SK-N-SH (cell line): Measurements from ENCODE around the gene MRGPRE. TPM values are rescaled to one million over a fixed set of nuclear protein-coding genes. Genes with fewer than 3 reads are reported as not detected.

Experiments used
- CTCF ChIA-PET: fragments of 300-600, 350-600 bp; formaldehyde crosslinking; extraction: SDS; loops from one replicate; lab custom pipeline; 2021; lab: Yijun Ruan, JAX
- POLR2A ChIA-PET: fragments of 350-600 bp; sonication (Branson Sonifier 250); formaldehyde crosslinking; extraction: SDS; loops from one replicate; lab custom pipeline; 2020; ENCODE audit warnings: antibody characterized with exemption, inconsistent platforms; lab: Yijun Ruan, JAX
- DNase-seq: peaks from one replicate; pipeline ENCODE4 v3.0.0; 2012
- H2AFZ ChIP-seq: fragments of 200-600 bp; sonication (generic); 2 replicates; pipeline ENCODE4 v1.8.1; 2016; ENCODE audit warnings: antibody characterized with exemption, mild to moderate bottlenecking, low read depth
- H3F3A ChIP-seq: fragments of 200-600 bp; sonication (generic); replicated peaks from 2 replicates; pipeline ENCODE3; 2016; ENCODE audit warnings: antibody characterized with exemption, mild to moderate bottlenecking; ENCODE audit not compliant: insufficient read depth
- H3K27ac ChIP-seq, 2 experiments: fragments of 200-500 bp in 1 of 2; fragments of 200-600 bp in 1 of 2; sonication (Bioruptor generic) in 1 of 2; sonication (generic), shearing (Covaris generic) in 1 of 2; 2 replicates each; pipeline versions ENCODE4 v1.5.1 to v1.6.1; 2014 to 2016; ENCODE audit warnings: low read depth in 2 of 2, inconsistent platforms in 1 of 2, low read length in 1 of 2, mild to moderate bottlenecking in 1 of 2, mixed read lengths in 1 of 2
- H3K27me3 ChIP-seq: fragments of 200-600 bp; sonication (generic), shearing (Covaris generic); 2 replicates; pipeline ENCODE4 v1.6.1; 2016; ENCODE audit warnings: mixed run types; ENCODE audit not compliant: insufficient read depth
- H3K36me3 ChIP-seq, 2 experiments: fragments of 200-500 bp in 1 of 2; fragments of 200-600 bp in 1 of 2; sonication (Bioruptor generic) in 1 of 2; sonication (generic) in 1 of 2; replicated peaks in 1 of 2; 2 replicates each; pipeline versions ENCODE3 to v1.5.1; 2014 to 2016; ENCODE audit warnings: low read length in 1 of 2, mild to moderate bottlenecking in 1 of 2; ENCODE audit not compliant: insufficient read depth in 2 of 2, control insufficient read depth in 1 of 2
- H3K4me1 ChIP-seq, 2 experiments: fragments of 200-500 bp in 1 of 2; fragments of 200-600 bp in 1 of 2; sonication (Bioruptor generic) in 1 of 2; sonication (generic), shearing (Covaris generic) in 1 of 2; 2 replicates each; pipeline versions ENCODE4 v1.5.1 to v1.6.1; 2014 to 2016; ENCODE audit warnings: low read depth in 1 of 2, low read length in 1 of 2, mixed run types in 1 of 2; ENCODE audit not compliant: insufficient read depth in 2 of 2, control insufficient read depth in 1 of 2
- H3K4me2 ChIP-seq: fragments of 200-600 bp; sonication (generic), shearing (Covaris generic); 2 replicates; pipeline ENCODE4 v1.6.1; 2017; ENCODE audit warnings: mixed run types
- H3K4me3 ChIP-seq, 2 experiments: fragments of 200-500 bp in 1 of 2; fragments of 200-600 bp in 1 of 2; sonication (Bioruptor generic) in 1 of 2; sonication (generic), shearing (Covaris generic) in 1 of 2; 2 replicates each; pipeline versions ENCODE4 v1.5.1 to v1.8.1; 2014 to 2016; ENCODE audit warnings: low read depth in 2 of 2, inconsistent platforms in 1 of 2, low read length in 1 of 2, mild to moderate bottlenecking in 1 of 2, mixed read lengths in 1 of 2, moderate library complexity in 1 of 2
- H3K79me2 ChIP-seq: fragments of 200-600 bp; sonication (generic); 2 replicates; pipeline ENCODE4 v1.8.1; 2017; ENCODE audit warnings: mild to moderate bottlenecking; ENCODE audit not compliant: insufficient read depth
- H3K9ac ChIP-seq: fragments of 200-600 bp; sonication (generic); 2 replicates; pipeline ENCODE4 v1.6.1; 2017; ENCODE audit warnings: mixed run types
- H3K9me2 ChIP-seq: fragments of 200-600 bp; sonication (generic); 2 replicates; pipeline ENCODE4 v1.6.1; 2017; ENCODE audit warnings: mixed run types
- H3K9me3 ChIP-seq: fragments of 200-600 bp; sonication (generic); 2 replicates; pipeline ENCODE4 v1.6.1; 2017; ENCODE audit warnings: mixed run types, mild to moderate bottlenecking, moderate library complexity
- H4K20me1 ChIP-seq: fragments of 200-600 bp; sonication (generic); 2 replicates; pipeline ENCODE4 v1.6.1; 2017; ENCODE audit warnings: mild to moderate bottlenecking, mixed run types; ENCODE audit not compliant: insufficient read depth
- CHD2 ChIP-seq: fragments of 150-350 bp; IDR thresholded peaks from 2 replicates; pipeline ENCODE4 v1.6.1; 2018; ENCODE audit warnings: low read length; ENCODE audit not compliant: partially characterized antibody
- ELF1 ChIP-seq: IDR thresholded peaks from 2 replicates; pipeline ENCODE4 v1.4.0; 2012
- EP300 ChIP-seq, 2 experiments: IDR thresholded peaks; 2 replicates each; pipeline versions ENCODE4 v1.4.0 to v1.6.1; 2012; ENCODE audit warnings: borderline replicate concordance in 1 of 2, low read depth in 1 of 2, low read length in 1 of 2
- EZH2phosphoT487 ChIP-seq: fragments of 200-600 bp; sonication (generic); IDR thresholded peaks from 2 replicates; pipeline ENCODE4 v1.6.1; 2017; ENCODE audit warnings: low read depth, mixed run types, mild to moderate bottlenecking, antibody characterized with exemption, moderate library complexity, borderline replicate concordance
- FOSL2 ChIP-seq: IDR thresholded peaks from 2 replicates; pipeline ENCODE4 v1.4.0; 2012; ENCODE audit warnings: low read depth, mild to moderate bottlenecking, moderate library complexity, borderline replicate concordance
- GATA2 ChIP-seq: sonication (generic); formaldehyde crosslinking; IDR thresholded peaks from 2 replicates; pipeline ENCODE4 v1.5.0; 2020; ENCODE audit warnings: mild to moderate bottlenecking, missing genetic modification reagents
- JUND ChIP-seq: IDR thresholded peaks from 2 replicates; pipeline ENCODE4 v1.4.0; 2012
- NFIC ChIP-seq: IDR thresholded peaks from 2 replicates; pipeline ENCODE4 v1.4.0; 2012; ENCODE audit warnings: borderline replicate concordance
- POLR2AphosphoS5 ChIP-seq: IDR thresholded peaks from 2 replicates; pipeline ENCODE4 v1.6.1; 2012; ENCODE audit warnings: low read depth, low read length
- RAD21 ChIP-seq: IDR thresholded peaks from 2 replicates; pipeline ENCODE4 v1.6.1; 2012; ENCODE audit warnings: mild to moderate bottlenecking, low read length
- RCOR1 ChIP-seq: fragments of 150-350 bp; IDR thresholded peaks from 2 replicates; pipeline ENCODE4 v1.6.1; 2017; ENCODE audit warnings: antibody characterized with exemption, low read length
- RFX5 ChIP-seq: IDR thresholded peaks from 2 replicates; pipeline ENCODE4 v1.6.1; 2012; ENCODE audit warnings: mild to moderate bottlenecking, improper control_type of control experiment, low read length
- SIN3A ChIP-seq: IDR thresholded peaks from 2 replicates; pipeline ENCODE4 v1.6.1; 2012; ENCODE audit warnings: low read depth, mild to moderate bottlenecking, low read length, moderate library complexity, borderline replicate concordance
- SMC3 ChIP-seq: IDR thresholded peaks from 2 replicates; pipeline ENCODE4 v1.6.1; 2012; ENCODE audit warnings: low read depth, low read length, improper control_type of control experiment
- TAF1 ChIP-seq: IDR thresholded peaks from 2 replicates; pipeline ENCODE4 v1.6.1; 2012; ENCODE audit warnings: low read depth, mild to moderate bottlenecking, low read length, moderate library complexity, borderline replicate concordance
- TCF12 ChIP-seq: IDR thresholded peaks from 2 replicates; pipeline ENCODE4 v1.4.0; 2012
- WGBS: methylation state at CpG from one replicate; pipeline ENCODE4 v1.1.6; 2017; ENCODE audit warnings: low lambda C conversion rate; 5-methylcytosine and 5-hydroxymethylcytosine counted together
- polyA plus RNA-seq, 3 experiments: library from polyadenylated mRNA; depleted of rRNA; stranded (reverse); fragments of >200 nt; gene quantifications; 2 replicates each; pipeline ENCODE4 v1.2.3, GENCODE V29; 2012
- TF ChIP-seq, protein P1 (sequence below): fragments of 150-350 bp; IDR thresholded peaks from 2 replicates; pipeline ENCODE4 v1.6.1; 2016; ENCODE audit warnings: mild to moderate bottlenecking, low read depth, low read length
- TF ChIP-seq, protein P2 (sequence below): IDR thresholded peaks from 2 replicates; pipeline ENCODE4 v1.6.1; 2012; ENCODE audit warnings: mild to moderate bottlenecking, low read depth, low read length, moderate library complexity
- TF ChIP-seq, protein P3 (sequence below): IDR thresholded peaks from 2 replicates; pipeline ENCODE4; 2012
- TF ChIP-seq, protein P4 (sequence below): IDR thresholded peaks from 2 replicates; pipeline ENCODE4 v1.4.0; 2012; ENCODE audit warnings: low read depth, borderline replicate concordance

Gene MRGPRE
- polyA plus RNA-seq, 1 of the 3 experiments (the other 2 are of a cell fraction): not detected

DNA sequence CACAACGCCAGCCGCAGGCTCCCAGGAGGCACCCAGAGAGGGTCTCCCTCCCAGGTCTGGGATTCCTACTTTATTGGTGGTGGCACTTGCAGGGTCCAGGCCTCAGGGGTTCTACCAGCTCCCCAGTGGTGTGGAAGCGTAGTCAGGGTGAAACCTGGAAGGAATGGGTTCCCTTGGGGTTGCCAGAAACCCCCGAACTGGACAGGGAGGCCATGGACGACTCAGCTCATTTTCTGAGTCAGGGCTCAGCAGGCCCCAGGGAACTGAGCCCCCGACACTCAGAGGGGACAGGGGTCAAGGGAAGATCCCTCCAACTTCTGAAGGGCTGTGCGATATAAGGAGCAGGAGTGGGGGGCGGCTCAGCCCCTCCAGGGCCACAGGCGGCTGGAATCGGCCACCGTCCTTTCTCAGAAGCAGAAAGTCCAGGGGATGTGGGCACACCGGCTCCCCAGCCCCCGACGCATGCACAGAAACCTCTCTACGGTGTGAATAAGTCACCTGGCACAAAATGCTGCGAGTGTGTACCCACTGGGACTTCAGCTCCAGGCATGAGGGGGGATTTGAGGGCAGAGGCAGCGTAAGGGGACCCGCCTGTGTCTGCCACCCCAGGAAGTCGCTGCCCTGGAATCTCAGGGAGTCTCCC, 38.7 kb downstream of the MRGPRE start:
- Histone ChIP-seq H3K27me3 (no peaks in the 10 kb centered on the region), H3K4me1 (peaks cover 0 to 13% of the 10 kb centered on the region in 2 experiments; a peak in 1 of 4 replicates), H3K4me3 (no peak overlapping the region), H3K9me3 (no peaks in the 10 kb centered on the region), H4K20me1 (no peaks in the 10 kb centered on the region), H2AFZ (no peak overlapping the region), H3K36me3 (no peaks in the 10 kb centered on the region), H3F3A (no peaks in the 10 kb centered on the region), H3K9ac (no peak overlapping the region), H3K4me2 (no peak overlapping the region)
- WGBS: 70% methylated on average over 8 of the region's 19 CpGs
- no peak for DNase-seq
- ChIA-PET POLR2A (no interaction called here), CTCF (interaction anchor here (2.6 kb wide), 1 partner anchor 9 kb away, joined by 8 read pairs; no protein-coding TSS in a partner anchor)
- TF ChIP-seq, protein P1, sequence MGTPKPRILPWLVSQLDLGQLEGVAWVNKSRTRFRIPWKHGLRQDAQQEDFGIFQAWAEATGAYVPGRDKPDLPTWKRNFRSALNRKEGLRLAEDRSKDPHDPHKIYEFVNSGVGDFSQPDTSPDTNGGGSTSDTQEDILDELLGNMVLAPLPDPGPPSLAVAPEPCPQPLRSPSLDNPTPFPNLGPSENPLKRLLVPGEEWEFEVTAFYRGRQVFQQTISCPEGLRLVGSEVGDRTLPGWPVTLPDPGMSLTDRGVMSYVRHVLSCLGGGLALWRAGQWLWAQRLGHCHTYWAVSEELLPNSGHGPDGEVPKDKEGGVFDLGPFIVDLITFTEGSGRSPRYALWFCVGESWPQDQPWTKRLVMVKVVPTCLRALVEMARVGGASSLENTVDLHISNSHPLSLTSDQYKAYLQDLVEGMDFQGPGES: no peak
- no peak for TF ChIP-seq RCOR1
- no peak for TF ChIP-seq NFIC
- no peak for TF ChIP-seq SIN3A
- TF ChIP-seq TAF1: no peak
- no peak for TF ChIP-seq FOSL2
- no peak for TF ChIP-seq POLR2AphosphoS5
- no peak for TF ChIP-seq JUND
- no peak for TF ChIP-seq GATA2 (CRISPR knock-in tag)
- no peak for TF ChIP-seq TCF12
- TF ChIP-seq EP300 (IDR thresholded peaks at IDR 0.05; ENCODE audit: borderline replicate concordance in 1 of 2, low read depth in 1 of 2, low read length in 1 of 2): no peak
- TF ChIP-seq RAD21: no peak
- TF ChIP-seq ELF1: no peak
- TF ChIP-seq, protein P2, sequence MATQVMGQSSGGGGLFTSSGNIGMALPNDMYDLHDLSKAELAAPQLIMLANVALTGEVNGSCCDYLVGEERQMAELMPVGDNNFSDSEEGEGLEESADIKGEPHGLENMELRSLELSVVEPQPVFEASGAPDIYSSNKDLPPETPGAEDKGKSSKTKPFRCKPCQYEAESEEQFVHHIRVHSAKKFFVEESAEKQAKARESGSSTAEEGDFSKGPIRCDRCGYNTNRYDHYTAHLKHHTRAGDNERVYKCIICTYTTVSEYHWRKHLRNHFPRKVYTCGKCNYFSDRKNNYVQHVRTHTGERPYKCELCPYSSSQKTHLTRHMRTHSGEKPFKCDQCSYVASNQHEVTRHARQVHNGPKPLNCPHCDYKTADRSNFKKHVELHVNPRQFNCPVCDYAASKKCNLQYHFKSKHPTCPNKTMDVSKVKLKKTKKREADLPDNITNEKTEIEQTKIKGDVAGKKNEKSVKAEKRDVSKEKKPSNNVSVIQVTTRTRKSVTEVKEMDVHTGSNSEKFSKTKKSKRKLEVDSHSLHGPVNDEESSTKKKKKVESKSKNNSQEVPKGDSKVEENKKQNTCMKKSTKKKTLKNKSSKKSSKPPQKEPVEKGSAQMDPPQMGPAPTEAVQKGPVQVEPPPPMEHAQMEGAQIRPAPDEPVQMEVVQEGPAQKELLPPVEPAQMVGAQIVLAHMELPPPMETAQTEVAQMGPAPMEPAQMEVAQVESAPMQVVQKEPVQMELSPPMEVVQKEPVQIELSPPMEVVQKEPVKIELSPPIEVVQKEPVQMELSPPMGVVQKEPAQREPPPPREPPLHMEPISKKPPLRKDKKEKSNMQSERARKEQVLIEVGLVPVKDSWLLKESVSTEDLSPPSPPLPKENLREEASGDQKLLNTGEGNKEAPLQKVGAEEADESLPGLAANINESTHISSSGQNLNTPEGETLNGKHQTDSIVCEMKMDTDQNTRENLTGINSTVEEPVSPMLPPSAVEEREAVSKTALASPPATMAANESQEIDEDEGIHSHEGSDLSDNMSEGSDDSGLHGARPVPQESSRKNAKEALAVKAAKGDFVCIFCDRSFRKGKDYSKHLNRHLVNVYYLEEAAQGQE: no peak
- TF ChIP-seq RFX5: no peak
- TF ChIP-seq, protein P3, sequence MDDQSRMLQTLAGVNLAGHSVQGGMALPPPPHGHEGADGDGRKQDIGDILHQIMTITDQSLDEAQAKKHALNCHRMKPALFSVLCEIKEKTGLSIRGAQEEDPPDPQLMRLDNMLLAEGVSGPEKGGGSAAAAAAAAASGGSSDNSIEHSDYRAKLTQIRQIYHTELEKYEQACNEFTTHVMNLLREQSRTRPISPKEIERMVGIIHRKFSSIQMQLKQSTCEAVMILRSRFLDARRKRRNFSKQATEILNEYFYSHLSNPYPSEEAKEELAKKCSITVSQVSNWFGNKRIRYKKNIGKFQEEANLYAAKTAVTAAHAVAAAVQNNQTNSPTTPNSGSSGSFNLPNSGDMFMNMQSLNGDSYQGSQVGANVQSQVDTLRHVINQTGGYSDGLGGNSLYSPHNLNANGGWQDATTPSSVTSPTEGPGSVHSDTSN: no peak
- TF ChIP-seq, protein P4, sequence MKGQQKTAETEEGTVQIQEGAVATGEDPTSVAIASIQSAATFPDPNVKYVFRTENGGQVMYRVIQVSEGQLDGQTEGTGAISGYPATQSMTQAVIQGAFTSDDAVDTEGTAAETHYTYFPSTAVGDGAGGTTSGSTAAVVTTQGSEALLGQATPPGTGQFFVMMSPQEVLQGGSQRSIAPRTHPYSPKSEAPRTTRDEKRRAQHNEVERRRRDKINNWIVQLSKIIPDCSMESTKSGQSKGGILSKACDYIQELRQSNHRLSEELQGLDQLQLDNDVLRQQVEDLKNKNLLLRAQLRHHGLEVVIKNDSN: no peak
- TF ChIP-seq CHD2: no peak
- no peak for TF ChIP-seq SMC3
- no peak for TF ChIP-seq EZH2phosphoT487
- TF ChIP-seq, all 33 proteins: peak for 0
- Histone ChIP-seq H3K79me2 (no peaks in the 10 kb centered on the region), H3K9me2 (no peaks in the 10 kb centered on the region), H3K27ac (no peak overlapping the region)
